ENCODE measurements around the gene ADRA2C.

The ADRA2C gene

GRCh38 chr4:3805731-3806130 lies 39.5 kb downstream of the ADRA2C start:
- Histone ChIP-seq H3K9me3 (ENCODE audit: insufficient read depth, low read length) (no peaks in the 10 kb centered on the region), H3K9ac (ENCODE audit: low read length) (no peak overlapping the region), H4K20me1 (ENCODE audit: low read depth, low read length) (no peaks in the 10 kb centered on the region), H3K36me3 (ENCODE audit: low read length) (no peaks in the 10 kb centered on the region), H3K79me2 (ENCODE audit: insufficient read depth, low read length) (no peaks in the 10 kb centered on the region), H3K4me3 (ENCODE audit: insufficient read depth, low read length, poor library complexity, severe bottlenecking) (no peak overlapping the region), H2AFZ (ENCODE audit: low read depth, low read length, severe bottlenecking) (no peak overlapping the region), H3F3A (ENCODE audit: insufficient read depth) (no peaks in the 10 kb centered on the region), H3K27ac (ENCODE audit: low read depth, low read length) (no peak overlapping the region), H3K27me3 (ENCODE audit: low read length) (no peaks in the 10 kb centered on the region), H3K4me2 (ENCODE audit: low read depth, low read length, poor library complexity, severe bottlenecking) (no peak overlapping the region), H3K9me2 (replicated peaks; ENCODE audit: insufficient read depth, low read length) (no peaks in the 10 kb centered on the region)
- TF ChIP-seq CTCF (IDR thresholded peaks at IDR 0.05; ENCODE audit: insufficient read depth, low read length, poor library complexity, severe bottlenecking), result no peak
- TF ChIP-seq EZH2phosphoT487 (conservative IDR thresholded peaks at IDR 0.05; ENCODE audit: low read length), result no peak

DNA sequence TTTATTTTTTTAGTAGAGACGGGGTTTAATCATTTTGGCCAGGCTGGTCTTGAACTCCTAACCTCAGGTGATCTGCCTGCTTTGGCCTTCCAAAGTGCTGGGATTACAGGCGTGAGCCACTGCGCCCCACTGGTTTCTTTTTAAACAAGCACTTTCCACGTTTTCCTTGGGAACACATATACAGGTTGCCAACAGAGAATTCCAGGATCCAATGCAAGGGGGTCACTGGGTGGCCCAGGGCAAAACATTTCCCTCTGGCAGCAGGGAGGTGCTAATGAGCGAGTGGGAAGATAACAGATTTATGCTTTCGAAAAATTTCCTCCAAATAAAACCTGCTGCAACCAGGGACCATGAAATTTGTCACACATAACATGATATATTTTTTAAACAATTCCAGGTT lies 41.1 kb downstream of the ADRA2C start:
- TF ChIP-seq EZH2phosphoT487 (conservative IDR thresholded peaks at IDR 0.05; ENCODE audit: low read length) (no peak), CTCF (IDR thresholded peaks at IDR 0.05; ENCODE audit: insufficient read depth, low read length, poor library complexity, severe bottlenecking) (no peak)
- no peak overlapping the region for H3K4me3 ChIP-seq (ENCODE audit: insufficient read depth, low read length, poor library complexity, severe bottlenecking)
- no peak overlapping the region for H3K4me2 ChIP-seq (ENCODE audit: low read depth, low read length, poor library complexity, severe bottlenecking)
- no peak overlapping the region for H3K27ac ChIP-seq (ENCODE audit: low read depth, low read length)
- no peaks in the 10 kb centered on the region for H3F3A ChIP-seq (ENCODE audit: insufficient read depth)
- H3K9me3 ChIP-seq (ENCODE audit: insufficient read depth, low read length), result no peaks in the 10 kb centered on the region
- no peaks in the 10 kb centered on the region for H3K9me2 ChIP-seq (replicated peaks; ENCODE audit: insufficient read depth, low read length)
- no peak overlapping the region for H2AFZ ChIP-seq (ENCODE audit: low read depth, low read length, severe bottlenecking)
- H3K9ac ChIP-seq (ENCODE audit: low read length), result no peak overlapping the region
- no peaks in the 10 kb centered on the region for H3K36me3 ChIP-seq (ENCODE audit: low read length)
- H4K20me1 ChIP-seq (ENCODE audit: low read depth, low read length), result no peaks in the 10 kb centered on the region
- no peaks in the 10 kb centered on the region for H3K27me3 ChIP-seq (ENCODE audit: low read length)
- no peaks in the 10 kb centered on the region for H3K79me2 ChIP-seq (ENCODE audit: insufficient read depth, low read length)

GRCh38 chr4:3807822-3808496 lies 41.8 kb downstream of the ADRA2C start:
- Histone ChIP-seq H3K27ac (ENCODE audit: low read depth, low read length) (no peak overlapping the region), H3K9ac (ENCODE audit: low read length) (no peak overlapping the region), H3K4me2 (ENCODE audit: low read depth, low read length, poor library complexity, severe bottlenecking) (no peak overlapping the region)

More at GRCh38 chr4:3807822-3808496, 41.8 kb downstream of the ADRA2C start:
- H3K9me3 ChIP-seq (ENCODE audit: insufficient read depth, low read length), result no peaks in the 10 kb centered on the region
- H4K20me1 ChIP-seq (ENCODE audit: low read depth, low read length), result no peaks in the 10 kb centered on the region
- no peaks in the 10 kb centered on the region for H3K79me2 ChIP-seq (ENCODE audit: insufficient read depth, low read length)
- no peak overlapping the region for H2AFZ ChIP-seq (ENCODE audit: low read depth, low read length, severe bottlenecking)
- no peak for TF ChIP-seq CTCF (IDR thresholded peaks at IDR 0.05; ENCODE audit: insufficient read depth, low read length, poor library complexity, severe bottlenecking)
- no peak for TF ChIP-seq EZH2phosphoT487 (conservative IDR thresholded peaks at IDR 0.05; ENCODE audit: low read length)
- H3K36me3 ChIP-seq (ENCODE audit: low read length), result no peaks in the 10 kb centered on the region
- no peaks in the 10 kb centered on the region for H3K9me2 ChIP-seq (replicated peaks; ENCODE audit: insufficient read depth, low read length)
- H3F3A ChIP-seq (ENCODE audit: insufficient read depth), result no peaks in the 10 kb centered on the region
- no peak overlapping the region for H3K4me3 ChIP-seq (ENCODE audit: insufficient read depth, low read length, poor library complexity, severe bottlenecking)
- no peaks in the 10 kb centered on the region for H3K27me3 ChIP-seq (ENCODE audit: low read length)

Measured in SU-DHL-6 (cell line).